Erythroblast (primary cell): ENCODE results near the gene TIMMDC1.

Experiments
- GATA1 ChIP-seq: IDR thresholded peaks from 2 replicates; pipeline ENCODE4 v1.6.1; 2011; ENCODE audit warnings: low read depth, mild to moderate bottlenecking, control low read depth, low read length, moderate library complexity
- POLR2A ChIP-seq: IDR thresholded peaks from 2 replicates; pipeline ENCODE4 v1.6.1; 2011; ENCODE audit warnings: mild to moderate bottlenecking, low read length

DNA sequence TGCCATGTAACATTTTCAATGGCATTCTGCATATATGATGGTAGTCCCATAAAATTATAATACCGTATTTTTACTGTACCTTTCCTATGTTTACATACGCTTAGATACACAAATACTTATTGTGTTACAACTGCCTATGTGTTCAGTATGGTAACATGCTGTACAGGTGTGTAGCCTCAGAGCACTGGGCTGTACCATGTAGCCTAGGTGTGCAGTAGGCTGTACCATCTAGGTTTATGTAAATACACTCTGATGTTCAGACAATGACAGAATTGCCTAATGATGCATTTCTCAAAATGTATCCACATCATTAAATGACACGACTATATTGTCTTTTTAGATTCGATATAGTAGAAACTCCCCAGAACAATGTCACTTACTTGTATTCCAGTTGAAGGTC is 38.4 kb downstream of the TIMMDC1 start:
- TF ChIP-seq POLR2A (no peak), GATA1 (no peak)
